22Rv1 (cell line): ENCODE measurements around the gene APOC4.

ENCODE experiments used
- H3K27ac ChIP-seq: fragments of 450-650 bp; 2 replicates; pipeline ENCODE4 v1.5.1; 2017
- CTCF ChIP-seq: fragments of 450-650 bp; IDR thresholded peaks from 2 replicates; pipeline ENCODE4 v1.5.1; 2017; ENCODE audit warnings: mild to moderate bottlenecking
- ZFX ChIP-seq: fragments of 450-650 bp; IDR thresholded peaks from 2 replicates; pipeline ENCODE4 v1.6.1; 2017; ENCODE audit warnings: antibody characterized with exemption, borderline replicate concordance

The APOC4 gene

GRCh38 chr19:44993926-44994537, 52.0 kb downstream of the APOC4 start:
- no peak overlapping the region for H3K27ac ChIP-seq
- no peak for TF ChIP-seq CTCF
- no peak for TF ChIP-seq ZFX
